PC-9 (cell line): ENCODE data around the gene MAGI3.

ENCODE experiments used
- CTCF ChIP-seq: fragments of 200-600 bp; sonication (generic); conservative IDR thresholded peaks from 2 replicates; pipeline ENCODE4 v1.6.1; 2017; ENCODE audit warnings: mixed run types, antibody characterized with exemption, mild to moderate bottlenecking, moderate library complexity
- EZH2 ChIP-seq: fragments of 200-600 bp; sonication (generic); IDR thresholded peaks from 2 replicates; pipeline ENCODE4 v1.8.0; 2017; ENCODE audit warnings: antibody characterized with exemption, low read depth

GRCh38 chr1:113630340-113631327 is 240.3 kb downstream of the MAGI3 start:
- TF ChIP-seq CTCF (no peak), EZH2 (no peak)
